Activated CD4-positive, alpha-beta T cell treated with anti-CD3 and anti-CD28 coated beads, Interleukin-2, amount 50 U/mL, for 48 hours (primary cell): ENCODE data around the gene KRT3.

Experiments used
- DNase-seq, 2 experiments: peaks; one replicate each; pipeline ENCODE4 v3.0.0-alpha.2; 2020

The KRT3 gene

DNA sequence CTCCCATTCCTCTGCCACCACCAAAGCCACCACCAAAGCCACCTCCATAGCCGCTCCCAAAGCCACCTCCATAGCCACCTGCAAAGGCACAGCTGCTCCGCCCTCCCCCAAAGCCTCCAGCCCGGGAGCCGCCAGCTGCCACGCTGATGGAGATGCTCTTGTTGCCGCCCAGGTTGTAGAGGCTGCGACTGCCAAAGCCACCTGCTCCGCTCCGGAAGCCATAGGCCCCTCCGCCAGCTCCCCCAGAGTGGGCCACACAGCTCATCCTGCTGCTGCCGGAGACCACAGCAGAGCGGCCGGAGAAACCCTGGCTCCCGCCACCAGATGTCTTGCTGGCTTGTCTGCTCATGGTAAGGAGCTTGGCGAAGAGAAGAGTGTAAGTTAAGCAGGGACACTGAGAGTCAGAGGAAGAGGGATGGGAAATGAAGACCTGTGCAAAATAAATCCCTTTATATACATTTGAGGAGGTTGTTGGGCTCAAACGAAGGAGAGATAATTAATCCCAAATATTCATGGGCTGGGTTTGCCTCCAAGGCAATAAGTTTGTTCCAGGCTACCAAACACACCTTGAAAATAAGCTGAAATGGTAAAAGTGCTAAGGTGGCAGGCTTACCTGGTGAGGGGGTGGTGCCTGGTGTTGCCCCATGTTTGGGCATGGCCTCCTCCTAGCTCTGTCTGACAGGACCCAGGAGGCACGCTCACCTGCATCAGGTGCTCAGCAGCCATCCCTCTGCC is at the start of gene KRT3:
Gene KRT3 (minus strand): TSS at position 424 of the 735 bp plus-strand sequence. CDS start 75 bp downstream, at position 349.
- no peak for DNase-seq

DNA sequence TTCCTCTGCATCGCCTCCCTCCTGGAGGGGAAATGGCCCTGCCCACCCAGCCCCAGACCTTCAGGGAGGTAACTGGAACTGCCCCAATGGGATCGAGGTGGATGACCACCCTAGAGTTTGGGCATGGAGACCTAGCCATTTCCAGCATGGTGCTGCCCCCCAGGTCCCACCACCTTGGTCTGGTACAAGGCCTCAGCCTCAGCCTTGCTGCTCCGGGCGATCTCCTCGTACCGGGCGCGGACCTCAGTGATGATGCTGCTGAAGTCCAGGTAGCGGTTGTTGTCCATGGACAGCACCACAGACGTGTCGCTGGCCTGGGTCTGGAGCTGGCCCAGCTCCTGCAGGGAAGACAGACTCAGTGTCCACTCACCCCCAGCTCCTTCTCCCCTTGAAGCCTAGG is 48.5 kb upstream of the KRT3 start:
- DNase-seq, result no peak

DNA sequence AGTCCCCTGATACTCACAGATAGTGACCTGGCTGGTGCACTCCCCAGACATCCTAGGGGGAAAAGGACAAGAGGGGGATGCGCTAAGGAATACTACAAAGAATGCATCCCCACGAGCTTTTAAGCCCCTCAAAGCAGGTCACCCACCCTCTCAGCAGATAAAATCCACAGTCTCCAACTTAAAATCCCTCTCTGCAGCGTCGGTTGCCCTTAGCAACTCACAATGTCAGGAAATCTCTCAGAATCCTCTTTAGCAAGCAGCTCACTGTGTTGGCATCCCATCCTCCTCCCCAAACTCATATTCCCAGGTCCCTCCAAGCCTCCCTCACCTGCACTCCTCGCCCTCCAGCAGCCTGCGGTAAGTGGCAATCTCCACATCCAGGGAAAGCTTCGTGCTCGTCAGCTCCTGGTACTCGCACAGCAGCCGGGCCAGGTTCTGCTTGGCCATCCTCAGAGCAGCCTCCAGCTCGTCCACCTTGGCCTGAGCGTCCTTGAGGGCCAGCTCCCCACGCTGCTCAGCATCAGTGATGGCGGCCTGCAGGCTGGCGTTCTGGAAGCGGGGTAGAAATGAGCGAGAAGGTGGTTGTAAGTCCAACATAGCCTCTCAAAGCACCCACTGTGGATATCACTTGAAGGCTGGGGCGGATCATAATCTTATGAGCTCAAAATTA is 43.7 kb upstream of the KRT3 start:
- DNase-seq, result no peak

DNA sequence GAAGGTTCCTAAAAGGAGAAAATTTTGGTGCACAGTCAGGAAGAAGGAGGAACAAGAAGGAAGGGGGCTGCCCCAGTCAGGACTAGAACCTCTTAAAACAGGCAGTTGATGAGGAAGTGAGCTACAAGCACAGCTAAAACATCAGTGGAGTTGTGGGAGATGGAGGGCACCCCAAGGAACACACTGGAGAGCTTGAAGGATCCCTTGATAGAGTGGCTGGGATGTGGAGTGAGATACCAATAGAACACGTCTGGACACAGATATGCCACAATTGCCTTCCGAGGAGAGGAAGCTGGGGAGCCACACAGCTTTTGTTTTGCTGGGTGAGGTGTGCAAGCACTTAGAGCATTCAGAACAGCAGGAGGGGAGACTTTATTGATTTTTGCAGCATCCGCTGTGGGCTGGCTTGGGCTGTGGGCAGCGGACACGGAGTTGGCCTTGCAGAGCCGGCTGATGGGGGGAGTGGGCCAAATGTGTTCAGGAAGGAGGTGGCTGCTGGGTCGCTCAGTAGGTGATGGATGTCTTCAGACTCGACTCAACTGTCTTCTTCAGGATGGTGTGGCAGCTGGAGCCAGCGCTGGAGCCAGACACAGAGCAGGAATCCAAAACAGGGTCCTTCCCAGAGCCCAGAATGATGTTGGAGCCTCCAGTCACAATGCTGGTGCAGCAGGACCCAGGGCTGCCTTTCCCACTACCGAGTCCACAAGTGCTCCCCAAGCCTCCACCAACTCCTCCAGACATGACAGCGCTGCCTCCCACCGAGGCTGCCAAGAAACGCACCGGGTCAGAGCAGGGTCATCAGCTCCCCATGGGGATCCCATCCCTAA is 42.9 kb upstream of the KRT3 start:
- no peak for DNase-seq

DNA sequence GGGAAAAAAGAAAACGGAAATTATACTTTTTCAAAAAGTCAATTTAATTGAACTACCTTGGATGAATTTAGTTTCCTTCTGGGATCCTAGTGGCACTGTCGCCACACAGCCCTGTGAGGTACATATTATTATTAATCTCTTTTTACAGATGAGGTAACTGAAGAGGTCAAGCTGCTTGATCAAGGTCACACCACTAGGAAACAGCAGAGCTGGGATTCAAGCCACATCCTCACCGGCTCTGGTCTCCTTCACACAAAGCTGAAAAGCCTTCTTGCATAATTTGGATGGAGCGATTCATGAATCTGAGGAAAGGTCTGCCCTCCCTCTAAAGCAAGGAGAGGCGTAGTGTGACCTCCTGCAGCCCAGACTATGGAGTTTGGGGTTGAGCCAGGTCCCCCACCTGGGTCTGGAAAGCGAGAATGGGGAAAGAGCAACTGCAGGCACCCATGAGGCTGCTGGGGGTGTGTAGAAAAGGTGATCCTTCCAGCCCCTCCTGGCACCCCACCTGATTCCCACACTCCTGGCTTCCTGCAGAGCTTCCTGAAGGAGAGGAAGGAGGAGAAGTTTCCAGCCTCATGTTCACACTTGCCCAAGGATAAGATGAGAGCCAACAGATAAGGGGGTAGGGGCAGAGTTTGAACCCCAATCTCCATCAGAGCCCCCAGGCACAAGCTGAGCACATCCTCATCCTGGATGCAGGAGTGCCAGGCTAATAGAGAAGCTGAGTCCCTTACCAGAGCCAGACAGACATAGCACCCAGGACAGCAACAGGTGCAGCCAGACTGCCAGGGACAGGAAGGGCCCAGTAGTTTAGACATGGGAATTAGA is 42.1 kb upstream of the KRT3 start:
- no peak for DNase-seq

DNA sequence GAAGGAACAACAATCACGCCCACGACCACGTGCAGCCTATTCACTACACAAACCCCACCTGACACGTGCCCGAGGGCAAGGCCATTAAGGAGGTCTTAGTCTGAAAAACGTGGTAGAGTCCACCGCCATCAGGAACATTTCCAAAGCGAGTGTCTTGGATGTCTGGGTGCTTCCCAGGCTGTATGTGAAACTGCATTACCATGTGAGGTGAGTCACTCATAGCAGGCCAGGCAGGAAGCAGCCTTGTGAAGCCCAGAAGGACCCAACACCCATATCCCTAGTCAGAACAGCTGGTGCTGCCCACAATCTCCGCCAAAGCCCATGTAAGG is 41.5 kb upstream of the KRT3 start:
- no peak for DNase-seq

DNA sequence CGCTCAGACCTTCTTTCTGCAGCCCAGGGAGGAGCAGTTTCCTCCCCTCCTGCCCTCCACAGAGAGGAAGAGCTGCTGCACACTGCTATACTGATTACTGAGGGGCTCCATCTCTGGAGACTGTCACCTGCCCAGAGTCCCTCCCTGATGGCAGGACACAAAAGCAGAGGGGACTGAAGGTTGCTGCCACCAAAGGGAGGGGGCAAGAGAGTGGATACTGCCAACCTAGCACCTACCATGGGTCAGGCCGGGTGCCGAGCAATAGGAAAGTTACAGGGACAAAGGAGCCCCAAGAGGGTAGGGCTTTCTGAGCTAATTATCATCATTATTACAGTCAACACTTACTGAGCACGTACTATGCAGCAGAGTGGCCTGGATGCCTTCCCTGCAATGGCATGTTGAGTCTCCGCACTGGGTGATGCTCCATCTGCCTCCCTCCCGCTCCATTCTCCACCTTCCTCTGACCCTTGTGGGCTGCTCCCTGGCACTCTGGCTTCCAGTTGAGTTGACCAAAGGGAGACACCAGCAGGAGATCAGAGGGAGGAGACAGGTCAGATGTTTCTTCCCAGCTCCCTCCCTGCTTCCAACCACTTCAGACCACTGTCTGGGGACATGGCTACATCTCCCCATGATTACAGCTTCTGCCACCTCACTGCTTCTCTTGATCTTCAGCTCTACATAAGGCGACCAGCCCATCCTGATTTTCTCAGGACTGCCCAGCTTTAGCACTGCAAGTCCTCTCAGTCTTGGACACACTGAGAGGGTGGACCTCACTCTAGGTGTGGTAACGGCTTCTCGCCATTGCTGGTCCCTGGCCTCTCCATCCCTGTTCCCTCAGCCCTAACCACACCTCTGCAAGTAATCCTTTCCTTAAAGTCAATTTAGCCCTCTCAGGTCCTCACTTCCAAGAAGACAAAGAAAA is 40.8 kb upstream of the KRT3 start:
- DNase-seq, result no peak

DNA sequence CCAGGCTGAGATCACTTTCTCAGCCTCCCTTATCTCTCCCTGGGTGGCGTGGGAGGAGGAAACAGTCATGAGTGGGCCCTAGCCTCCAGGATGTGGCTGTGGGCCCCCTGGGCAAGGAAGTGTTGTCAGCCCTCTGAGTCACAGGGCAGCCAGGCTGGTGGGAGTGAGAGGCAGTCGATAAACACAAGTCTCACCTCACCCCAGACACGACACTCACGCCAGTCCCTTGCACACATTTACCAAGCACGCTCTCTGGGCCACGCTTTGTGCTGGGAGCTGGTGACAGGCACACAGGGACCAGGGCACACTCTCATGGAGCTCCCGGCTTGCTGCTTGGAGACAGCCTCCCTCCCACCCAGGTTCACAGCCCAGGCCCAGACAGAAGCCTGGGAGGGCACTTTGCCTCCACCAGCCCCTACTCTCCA is 40.1 kb upstream of the KRT3 start:
- DNase-seq, result peak; percentile 57 to 67

DNA sequence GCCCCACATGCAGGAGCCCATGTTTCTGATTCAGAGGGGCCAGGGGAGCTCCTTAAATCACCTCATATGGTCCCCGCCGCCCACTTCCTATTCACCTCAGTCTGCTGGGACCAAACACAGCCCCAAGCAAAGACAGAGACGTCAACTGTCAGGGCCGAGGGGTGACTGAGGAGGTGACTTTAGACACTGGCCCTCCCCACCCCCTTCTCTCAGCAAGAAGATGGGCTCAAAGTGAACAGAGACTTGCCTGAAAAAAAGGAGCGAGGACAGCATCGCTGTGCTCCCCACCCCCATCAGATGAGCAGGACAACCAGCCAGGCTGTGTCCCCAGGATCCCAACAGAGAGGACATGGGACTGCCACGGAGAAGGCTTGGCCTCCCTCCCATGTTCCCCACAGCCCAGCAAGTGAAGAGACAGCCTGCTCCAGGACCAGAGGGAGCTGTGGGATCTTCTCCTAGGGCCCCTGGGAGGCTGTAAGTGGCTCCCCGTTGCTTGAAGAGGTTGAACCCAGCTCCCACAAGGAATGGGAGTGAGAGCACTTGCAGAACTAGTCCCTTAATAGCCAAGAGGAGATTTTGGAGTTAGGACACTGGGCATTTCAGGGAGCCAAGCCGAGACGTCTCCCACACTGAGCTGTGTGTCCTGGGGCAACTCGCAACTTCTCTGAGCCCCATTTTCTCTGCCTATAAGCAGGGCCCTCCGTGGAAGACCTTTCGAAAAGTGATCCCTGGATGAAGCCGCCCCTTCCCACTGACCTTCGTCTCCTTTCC is 39.5 kb upstream of the KRT3 start:
- peak in 1 of 2 experiments; percentile 5 for DNase-seq

DNA sequence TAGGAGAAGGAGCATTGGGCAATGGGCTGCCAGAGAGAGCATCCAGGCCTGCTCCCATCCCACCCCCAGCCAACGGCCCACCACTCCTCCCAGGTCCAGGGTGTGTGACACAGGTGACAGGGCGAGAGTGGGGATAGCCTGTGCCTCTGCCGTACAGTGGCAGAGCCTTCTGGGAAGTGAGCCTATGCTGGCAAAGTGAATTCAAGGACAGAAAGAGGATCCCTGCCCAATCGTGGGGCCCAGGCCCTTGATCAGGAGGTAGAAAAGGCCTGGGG is 38.7 kb upstream of the KRT3 start:
- DNase-seq, result no peak

DNA sequence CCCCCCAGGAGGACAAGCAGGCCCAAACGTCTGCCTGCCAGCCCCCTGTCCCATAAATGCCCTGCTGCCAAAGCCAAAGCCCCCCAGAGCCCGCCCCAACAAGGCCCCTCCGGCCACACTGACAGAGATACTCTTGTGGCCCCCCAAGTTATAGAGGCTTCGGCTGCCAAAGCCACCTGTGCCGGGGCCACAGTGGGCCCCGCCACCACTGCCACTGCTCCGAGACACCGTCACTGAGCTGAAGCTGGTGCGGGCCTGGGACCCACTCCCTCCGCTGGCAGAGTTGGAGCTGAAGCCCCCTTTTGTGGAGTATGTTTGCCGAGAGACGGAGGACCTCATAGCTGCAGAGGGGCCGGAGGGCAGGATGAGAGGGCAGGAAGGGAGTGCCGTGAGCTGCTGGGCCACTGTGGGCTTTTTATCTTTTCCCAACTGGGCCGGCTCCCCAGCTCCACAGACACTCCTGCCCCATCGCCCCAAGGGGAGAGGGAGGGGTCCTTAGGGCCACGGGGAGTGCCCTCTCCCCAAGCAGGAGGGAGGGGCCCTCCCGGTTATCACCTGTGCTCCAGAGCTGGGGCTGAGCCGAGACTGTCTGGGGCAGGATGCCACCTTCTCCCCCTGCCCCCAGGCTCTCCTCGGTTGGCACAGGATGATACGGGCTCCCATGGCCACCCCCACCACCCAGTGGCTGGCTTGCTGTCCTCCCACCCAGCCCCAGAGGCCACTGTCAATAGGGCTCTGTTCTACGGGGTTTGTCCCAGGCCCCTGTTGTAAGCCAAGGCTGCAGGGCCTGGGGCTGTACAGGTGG is 38.2 kb upstream of the KRT3 start, which contains the start of gene KRT79:
Gene KRT79 (minus strand): TSS at position 390 of the 805 bp plus-strand sequence. CDS start 51 bp downstream, at position 339.
- no peak for DNase-seq

DNA sequence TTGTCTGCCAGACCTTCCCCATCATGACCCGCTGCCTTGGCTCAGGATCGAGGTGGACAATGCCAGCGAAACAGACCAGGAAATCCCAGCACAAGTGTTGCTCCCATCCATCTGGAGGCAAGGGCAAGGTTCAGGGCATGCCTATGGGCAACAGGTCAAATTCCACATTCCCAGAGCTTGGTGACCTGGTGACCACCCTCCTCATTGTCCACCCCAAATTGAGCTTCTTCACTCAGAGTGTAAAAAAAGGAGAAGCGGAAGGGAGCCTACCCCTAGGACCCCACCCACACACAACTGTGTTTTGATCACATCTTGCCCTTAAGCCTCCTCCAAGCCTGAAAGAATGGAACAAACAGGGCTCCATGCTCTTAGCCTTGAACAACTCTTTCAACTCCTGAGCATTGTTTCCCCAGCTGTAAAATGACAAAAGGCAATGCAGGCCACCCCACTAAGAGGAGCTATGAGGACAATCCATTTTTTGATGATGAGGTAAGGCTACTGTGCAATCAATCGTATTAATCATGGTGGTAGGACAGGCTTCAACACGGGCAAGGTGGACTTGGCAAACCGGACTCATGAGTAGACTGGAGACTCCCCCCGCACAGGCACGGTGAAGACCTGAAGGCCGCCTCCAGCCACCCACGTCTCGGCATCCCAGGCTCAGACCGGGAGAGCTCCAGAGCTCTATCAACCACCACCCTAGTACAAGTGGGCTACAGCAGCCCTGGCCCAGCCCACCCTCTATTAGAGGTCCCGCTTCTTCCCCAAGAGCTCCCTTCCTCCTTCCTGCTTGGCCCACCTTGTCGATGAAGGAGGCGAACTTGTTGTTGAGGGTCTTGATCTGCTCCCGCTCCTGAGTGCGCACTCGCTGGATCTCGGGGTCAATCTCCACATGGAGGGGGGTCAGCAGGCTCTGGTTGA is 37.3 kb upstream of the KRT3 start:
- DNase-seq, result no peak

DNA sequence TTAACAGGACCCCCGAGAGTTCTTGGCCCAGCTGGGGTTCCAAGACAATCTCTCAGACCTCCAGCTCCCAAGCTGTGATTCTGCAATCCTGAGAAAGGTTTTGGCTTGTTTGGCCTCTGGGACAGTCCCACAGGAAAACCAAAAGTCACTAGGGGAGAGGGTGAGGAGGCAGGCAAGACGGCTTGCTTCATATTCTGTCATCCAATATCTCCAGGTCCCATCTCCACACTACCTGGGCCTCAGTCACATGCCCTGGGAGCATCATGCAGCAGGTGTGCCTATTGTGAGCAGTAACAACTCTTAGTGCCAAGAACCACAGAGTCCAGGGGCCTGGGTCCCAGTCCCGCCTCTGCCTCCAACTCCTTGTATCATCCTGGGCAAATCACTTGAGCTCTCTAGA is 36.5 kb upstream of the KRT3 start:
- DNase-seq, result no peak

DNA sequence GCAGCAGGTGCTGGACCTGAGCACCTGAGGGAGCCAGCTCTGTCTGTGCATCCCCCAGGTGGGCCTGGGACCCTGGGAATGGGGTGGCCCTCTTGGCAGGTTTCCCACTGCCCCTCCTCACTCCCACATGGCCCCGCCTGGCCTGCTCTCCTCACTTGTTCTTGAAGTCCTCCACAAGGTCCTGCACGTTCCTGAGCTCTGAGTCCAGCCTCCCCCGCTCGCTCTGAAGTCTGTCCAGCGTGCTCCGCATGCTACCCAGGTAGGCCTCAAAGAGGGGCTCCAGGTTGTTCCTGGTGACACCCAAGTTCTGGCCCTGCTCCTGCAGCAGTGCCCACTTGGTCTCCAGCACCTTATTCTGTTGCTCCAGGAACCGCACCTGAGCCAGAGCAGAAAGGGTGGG is 35.3 kb upstream of the KRT3 start:
- DNase-seq, result no peak

DNA sequence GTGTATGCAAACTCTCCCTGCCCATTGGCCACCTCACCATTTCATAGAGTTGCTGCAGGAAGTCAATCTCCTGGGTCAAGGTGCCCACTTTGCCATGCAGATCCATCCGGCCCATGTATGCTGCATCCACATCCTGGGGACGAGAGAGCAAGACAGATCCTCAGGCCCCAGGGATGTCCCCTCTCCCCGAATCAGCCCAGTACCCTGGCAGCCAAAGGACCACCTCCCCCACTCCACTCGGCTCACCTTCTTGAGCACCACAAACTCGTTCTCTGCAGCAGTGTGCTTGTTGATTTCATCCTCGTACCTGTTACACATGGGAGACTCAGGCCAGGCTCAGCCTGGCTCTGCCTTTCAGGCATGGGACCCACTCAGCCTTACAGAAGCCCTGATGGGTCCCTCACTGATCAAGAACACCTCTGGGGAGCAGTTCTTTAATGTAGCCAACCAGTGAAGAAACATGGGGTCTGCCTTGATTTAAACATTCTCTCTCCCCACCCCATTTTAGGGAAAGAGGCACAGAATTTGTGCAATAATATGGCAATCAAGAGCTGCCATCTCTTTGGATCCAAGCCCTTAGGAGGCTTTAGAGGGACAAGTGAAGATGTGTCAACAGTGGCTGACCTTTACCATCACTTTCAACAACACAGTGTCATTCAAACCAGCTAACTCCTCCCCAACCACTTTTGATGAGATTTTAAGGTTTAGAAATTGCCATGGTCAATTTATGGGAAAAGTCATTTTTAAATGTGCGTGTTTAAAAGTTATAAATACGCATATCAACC is 34.3 kb upstream of the KRT3 start:
- no peak for DNase-seq

DNA sequence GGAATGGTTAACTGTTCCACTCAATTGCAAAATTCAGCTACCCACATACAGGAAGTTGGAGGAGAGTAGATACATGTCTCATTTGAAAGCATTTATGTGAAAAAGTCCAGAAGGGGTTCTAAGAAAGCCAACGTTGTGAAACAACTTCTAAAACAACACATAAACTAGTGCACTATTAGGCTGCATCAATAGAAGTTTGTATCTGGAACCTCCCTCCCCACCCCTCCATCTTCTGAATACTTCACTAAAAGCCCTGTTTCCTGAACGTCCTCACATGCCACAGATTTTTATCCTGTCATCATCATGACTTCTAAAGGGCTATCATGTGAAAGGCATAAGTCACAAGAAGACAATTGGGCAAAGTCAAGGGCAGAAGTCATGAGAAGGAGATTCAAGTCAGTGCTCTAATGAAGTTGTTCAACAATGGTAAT is 32.7 kb upstream of the KRT3 start:
- no peak for DNase-seq

DNA sequence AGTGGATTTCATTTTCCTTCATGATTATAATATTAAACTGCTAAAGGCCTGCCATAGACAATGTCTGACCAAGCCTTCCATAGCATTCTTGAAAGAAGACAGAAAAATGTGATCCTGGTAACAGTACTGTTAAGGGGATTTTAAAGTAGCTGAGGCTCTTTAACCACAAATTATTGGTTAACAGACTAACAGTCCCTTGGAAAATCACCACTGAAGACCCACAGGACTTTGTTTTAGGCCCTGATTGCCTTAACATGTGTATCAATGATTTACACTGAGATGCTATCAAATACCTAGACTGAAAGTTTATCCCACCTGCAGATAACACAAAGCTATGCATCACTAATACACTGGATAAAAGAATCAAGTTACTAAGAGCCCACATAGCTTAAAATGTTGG is 32.2 kb upstream of the KRT3 start:
- DNase-seq, result no peak

DNA sequence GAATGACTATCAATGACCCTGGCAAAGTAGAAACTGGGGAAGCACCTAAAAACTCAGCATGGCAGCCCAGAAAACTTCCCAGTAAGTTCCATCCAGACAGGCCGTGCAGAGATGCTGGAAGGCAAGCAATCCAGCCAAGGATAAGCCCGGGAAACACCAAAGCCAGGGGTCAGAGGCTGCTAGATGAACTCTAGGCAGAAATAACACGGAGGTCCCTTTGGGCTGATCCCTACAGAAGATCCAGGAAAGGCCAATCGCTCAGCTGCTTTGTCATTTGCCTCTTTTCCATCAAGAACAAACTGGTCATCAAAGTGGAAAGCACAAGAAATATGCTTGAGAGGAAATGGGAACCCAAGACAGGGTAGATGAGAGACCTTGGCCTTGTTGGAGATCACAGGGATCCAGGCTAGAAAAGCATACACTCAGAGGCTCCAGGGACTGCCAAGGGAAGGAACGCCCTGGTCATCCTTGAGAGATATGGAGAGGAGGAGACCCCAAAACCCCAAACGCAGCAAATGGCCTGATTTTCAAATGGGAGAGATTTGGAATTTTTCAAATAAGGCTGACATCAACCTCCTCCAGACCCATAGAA is 31.7 kb upstream of the KRT3 start:
- DNase-seq, result no peak
